Epithelial cell of proximal tubule (primary cell): ENCODE data around the gene WDFY4. TPM values are rescaled to one million over a fixed set of nuclear protein-coding genes. Genes with fewer than 3 reads are reported as not detected.

Experiments used
- DNase-seq: peaks from one replicate; pipeline ENCODE4 v3.0.0-alpha.2; 2011; ENCODE audit warnings: low read depth
- H3K4me3 ChIP-seq: 2 replicates; pipeline ENCODE4 v1.5.1; 2011; ENCODE audit warnings: low read depth, mild to moderate bottlenecking, low read length
- total RNA-seq: library from RNA; depleted of rRNA; stranded (reverse); fragments of >200 nt; gene quantifications from 2 replicates; pipeline ENCODE4 v1.2.3, GENCODE V29; 2015
- TF ChIP-seq, protein P1 (sequence below): conservative IDR thresholded peaks from 2 replicates; pipeline ENCODE4 v1.5.1; 2012; ENCODE audit warnings: low read depth, mild to moderate bottlenecking, low read length

Gene WDFY4
- total RNA-seq, 1 donor from 2014 or later, result not detected

DNA sequence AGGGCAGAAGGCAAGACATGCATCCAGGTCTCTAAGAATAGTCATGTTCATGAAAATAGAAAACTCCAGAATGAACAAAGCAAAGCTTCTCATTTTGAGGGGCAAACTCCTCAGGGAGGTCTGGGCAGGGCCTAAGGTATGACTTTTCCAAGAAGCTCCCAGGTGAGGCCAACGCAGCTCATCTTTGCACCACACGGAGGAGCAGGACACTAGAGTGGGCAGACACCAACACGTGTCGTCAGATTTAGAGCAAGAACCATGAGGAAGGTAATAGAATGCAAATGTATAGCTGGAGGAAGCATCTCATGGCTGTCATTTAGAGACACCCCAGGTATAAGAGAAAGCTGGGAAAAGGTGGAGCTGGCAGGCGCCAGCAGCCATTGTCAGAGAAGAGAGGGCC is 95.7 kb downstream of the WDFY4 start:
- TF ChIP-seq, protein P1, sequence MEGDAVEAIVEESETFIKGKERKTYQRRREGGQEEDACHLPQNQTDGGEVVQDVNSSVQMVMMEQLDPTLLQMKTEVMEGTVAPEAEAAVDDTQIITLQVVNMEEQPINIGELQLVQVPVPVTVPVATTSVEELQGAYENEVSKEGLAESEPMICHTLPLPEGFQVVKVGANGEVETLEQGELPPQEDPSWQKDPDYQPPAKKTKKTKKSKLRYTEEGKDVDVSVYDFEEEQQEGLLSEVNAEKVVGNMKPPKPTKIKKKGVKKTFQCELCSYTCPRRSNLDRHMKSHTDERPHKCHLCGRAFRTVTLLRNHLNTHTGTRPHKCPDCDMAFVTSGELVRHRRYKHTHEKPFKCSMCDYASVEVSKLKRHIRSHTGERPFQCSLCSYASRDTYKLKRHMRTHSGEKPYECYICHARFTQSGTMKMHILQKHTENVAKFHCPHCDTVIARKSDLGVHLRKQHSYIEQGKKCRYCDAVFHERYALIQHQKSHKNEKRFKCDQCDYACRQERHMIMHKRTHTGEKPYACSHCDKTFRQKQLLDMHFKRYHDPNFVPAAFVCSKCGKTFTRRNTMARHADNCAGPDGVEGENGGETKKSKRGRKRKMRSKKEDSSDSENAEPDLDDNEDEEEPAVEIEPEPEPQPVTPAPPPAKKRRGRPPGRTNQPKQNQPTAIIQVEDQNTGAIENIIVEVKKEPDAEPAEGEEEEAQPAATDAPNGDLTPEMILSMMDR, result no peak
- no peak for DNase-seq
- H3K4me3 ChIP-seq, result no peak overlapping the region

DNA sequence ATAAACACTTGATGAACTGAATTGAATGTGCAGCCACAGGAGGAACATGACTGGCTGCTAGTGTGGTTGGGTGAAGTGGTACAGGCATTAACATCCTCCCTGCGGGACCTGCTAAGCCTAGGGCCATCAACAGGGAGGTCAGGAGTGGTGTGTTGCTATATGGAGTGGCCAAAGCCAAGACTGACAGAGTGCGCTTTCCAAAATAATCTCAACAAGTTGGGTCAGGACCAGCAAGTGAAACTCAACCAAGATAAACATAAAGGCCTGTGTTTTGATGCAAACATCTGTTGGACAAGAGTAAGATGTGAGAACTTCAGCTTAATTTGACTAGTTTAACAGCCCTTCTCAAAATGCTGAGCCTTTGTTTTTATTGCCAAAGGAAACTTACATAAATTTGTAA is 97.7 kb downstream of the WDFY4 start:
- TF ChIP-seq, protein P1, result no peak
- no peak for DNase-seq
- no peak overlapping the region for H3K4me3 ChIP-seq

DNA sequence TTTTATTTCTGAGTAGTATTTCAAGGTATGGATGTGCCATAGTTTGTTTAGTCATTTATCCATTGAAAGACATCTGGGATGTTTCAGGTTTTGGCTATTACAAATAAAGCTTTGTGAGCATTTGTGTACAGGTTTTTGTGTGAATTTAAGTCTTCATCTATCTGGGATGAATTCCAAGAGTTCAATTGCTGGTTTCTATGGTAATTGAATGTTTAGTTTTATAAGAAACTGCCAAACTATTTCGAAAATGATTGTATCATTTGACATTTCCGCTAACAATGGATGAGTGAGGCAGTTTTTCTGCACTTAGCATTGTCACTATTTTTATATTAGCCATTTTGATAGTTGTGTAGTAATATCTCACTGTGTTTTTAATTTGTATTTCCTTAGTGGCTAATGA is 99.4 kb downstream of the WDFY4 start:
- DNase-seq, result no peak
- TF ChIP-seq, protein P1, result no peak
- H3K4me3 ChIP-seq, result no peak overlapping the region

DNA sequence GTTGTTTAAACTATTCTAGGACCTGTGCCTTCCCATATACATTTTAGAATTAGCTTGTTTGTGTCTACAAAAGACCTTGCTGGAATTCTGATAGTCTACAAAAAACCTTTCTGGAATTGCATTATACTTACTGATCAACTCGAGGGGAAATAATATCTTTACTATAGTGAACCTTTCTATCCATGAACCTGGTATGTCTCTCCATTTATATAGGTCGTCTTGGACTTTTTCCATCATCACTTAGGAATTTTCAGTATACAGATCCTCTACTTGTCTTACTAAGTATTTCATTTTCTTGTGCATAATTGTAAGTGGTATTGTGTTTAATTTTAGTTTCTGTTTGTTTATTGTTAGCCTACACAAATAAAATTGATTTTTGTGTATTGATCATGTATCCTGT is 101.1 kb downstream of the WDFY4 start:
- H3K4me3 ChIP-seq, result no peak overlapping the region
- TF ChIP-seq, protein P1, result no peak

DNA sequence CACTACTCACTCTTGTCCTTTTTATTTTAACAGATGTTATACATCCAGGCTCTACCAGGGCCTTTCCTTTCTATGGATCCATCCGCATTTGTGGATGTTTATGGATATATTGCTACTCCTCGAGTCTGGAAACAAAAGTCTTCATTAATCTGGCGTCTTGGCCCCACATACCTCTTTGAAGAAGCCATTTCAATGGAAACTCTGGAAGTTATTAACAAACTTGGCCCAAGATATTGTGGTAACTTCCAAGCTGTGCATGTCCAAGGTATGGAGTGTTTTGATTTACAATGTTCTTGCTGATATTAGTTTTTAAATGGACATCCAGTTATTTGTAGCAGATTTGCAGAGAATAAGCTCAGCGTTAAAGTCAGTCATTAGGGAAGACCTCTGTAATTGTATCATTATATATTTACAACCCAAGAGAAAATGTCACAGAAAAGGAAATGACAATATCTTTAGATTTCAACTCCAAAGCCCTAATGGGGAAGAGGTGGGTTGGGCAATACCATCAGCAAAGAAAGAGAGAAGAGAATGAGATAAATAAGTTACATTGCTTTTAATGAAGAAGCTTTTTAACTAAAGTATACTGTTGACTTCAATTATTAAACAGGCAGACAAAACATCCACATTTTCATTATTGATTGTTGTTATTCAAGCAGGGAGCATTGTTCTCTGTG is 102.1 kb downstream of the WDFY4 start:
- DNase-seq, result no peak
- no peak overlapping the region for H3K4me3 ChIP-seq
- TF ChIP-seq, protein P1, result no peak

More for the DNA sequence above, 101.1 kb downstream of the WDFY4 start:
- DNase-seq, result no peak

DNA sequence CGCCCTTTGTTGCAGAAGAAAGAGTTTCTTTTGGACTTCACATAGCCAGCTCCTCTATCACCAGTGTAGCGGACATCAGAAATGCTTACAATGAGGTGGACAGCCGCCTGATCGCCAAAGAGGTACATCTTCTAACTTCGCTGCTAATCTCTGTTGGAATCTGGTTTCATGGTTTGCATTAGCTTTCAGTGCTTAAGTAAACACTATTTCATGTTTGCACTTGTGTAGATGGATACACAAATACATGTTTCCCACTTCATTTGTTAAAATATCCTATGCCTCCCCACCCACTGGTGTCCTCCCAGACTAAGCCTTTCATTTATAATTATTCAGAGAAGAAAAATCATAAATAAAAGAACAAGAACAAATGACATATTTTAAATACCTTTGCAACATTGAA is 103.9 kb downstream of the WDFY4 start:
- TF ChIP-seq, protein P1, result no peak
- no peak overlapping the region for H3K4me3 ChIP-seq
- DNase-seq, result no peak
